ENCODE data around the gene FAM219A.

- no peak for TF ChIP-seq CTCF (conservative IDR thresholded peaks at IDR 0.05 in 1 of 2, IDR thresholded peaks at IDR 0.05 in 1 of 2; ENCODE audit: low read depth in 1 of 2, low read length in 2 of 2)
- TF ChIP-seq EZH2 (IDR thresholded peaks at IDR 0.05; ENCODE audit: low read length, missing control alignments) = no peak
Observed at GRCh38 chr9:34443976-34444375, 14.4 kb downstream of the FAM219A start.

All from fibroblast of lung (primary cell).